Cardiac fibroblast (primary cell): ENCODE data around the gene MORN1.

Source experiments
- DNase-seq, 2 donors: peaks; one replicate each; pipeline versions ENCODE4 v3.0.0 to v3.0.0-alpha.2; 2010; ENCODE audit warnings: low read depth in 2 of 2
- H3K4me3 ChIP-seq, 2 donors: replicated peaks in 1 of 2; 1 replicate in 1 of 2; 2 replicates in 1 of 2; pipeline ENCODE4 v1.5.1; 2011; ENCODE audit warnings: low read depth in 2 of 2, low read length in 2 of 2, mild to moderate bottlenecking in 2 of 2, moderate library complexity in 1 of 2
- CTCF ChIP-seq: IDR thresholded peaks from one replicate; pipeline ENCODE4 v1.5.1; 2011; ENCODE audit warnings: low read depth, mild to moderate bottlenecking, low read length, inconsistent platforms

MORN1 gene

GRCh38 chr1:2314803-2315673, 76.3 kb downstream of the MORN1 start:
- DNase-seq = peak in 1 of 2 donors; percentile 69
- peak overlapping the region; percentile 19 to 50 for H3K4me3 ChIP-seq

DNA sequence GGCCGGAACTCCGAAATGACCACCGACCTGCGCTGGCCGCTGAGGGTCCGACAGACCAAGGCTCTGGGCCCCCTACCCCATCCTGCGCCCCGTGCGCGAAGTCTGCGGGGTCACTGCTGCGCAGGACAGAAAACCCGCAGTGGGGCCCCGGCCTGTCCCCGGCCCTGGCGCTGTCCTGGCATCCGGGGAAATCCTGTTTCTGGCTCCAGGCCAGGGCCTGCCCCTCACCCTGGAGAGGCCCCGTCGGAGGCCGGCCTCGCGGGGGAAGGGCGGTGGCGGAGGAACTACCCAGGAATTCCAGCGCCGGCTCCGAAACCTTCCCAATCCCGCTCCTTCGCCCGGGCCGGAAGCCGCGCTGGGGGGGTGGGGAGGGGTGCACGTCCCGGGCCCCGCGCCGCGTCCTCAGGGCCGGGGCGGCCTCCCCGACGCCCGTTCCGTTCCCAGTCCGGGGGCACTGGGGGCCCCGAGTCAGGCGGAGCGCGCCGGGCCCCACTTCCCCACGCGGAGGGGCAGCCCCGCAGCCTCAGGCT, 77.0 kb downstream of the MORN1 start:
- TF ChIP-seq CTCF = no peak
- peak; percentile 44 to 81 for DNase-seq
- H3K4me3 ChIP-seq = peak overlapping the region; percentile 21 to 50

More at GRCh38 chr1:2314803-2315673, 76.3 kb downstream of the MORN1 start:
- peak; percentile 51 for TF ChIP-seq CTCF

DNA sequence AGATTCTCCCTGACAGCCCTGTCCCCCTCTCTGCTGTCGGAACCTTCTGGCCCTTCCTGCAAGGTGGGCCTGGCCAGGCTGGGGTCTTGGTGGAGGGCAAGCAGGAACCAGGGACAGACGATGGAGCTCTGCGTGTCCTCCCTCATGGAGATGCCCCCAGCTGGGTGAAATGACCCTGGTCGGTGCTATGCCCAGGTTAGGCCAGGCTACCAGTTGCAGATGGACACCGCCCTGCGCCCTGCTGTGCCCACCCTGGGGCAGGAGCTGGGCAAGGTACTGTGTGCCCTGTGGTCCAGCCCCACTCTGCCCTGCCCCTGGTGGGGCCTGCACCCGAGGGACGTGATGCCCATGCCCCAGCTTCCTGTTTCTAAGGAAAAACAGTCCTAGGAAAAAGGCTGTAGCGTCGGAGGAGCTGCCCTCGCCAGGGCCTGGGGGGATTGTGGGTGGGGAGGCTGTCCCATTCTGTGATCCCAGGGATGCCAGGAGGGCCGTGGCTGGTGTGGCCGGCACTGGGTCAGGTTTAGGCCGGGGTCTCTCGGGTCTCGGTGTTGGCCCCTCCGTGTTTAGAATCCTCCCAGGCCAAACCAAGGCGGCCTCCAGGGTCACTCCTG, 77.6 kb downstream of the MORN1 start:
- H3K4me3 ChIP-seq = peak overlapping the region; percentile 21 to 50
- DNase-seq = no peak
- TF ChIP-seq CTCF = no peak

DNA sequence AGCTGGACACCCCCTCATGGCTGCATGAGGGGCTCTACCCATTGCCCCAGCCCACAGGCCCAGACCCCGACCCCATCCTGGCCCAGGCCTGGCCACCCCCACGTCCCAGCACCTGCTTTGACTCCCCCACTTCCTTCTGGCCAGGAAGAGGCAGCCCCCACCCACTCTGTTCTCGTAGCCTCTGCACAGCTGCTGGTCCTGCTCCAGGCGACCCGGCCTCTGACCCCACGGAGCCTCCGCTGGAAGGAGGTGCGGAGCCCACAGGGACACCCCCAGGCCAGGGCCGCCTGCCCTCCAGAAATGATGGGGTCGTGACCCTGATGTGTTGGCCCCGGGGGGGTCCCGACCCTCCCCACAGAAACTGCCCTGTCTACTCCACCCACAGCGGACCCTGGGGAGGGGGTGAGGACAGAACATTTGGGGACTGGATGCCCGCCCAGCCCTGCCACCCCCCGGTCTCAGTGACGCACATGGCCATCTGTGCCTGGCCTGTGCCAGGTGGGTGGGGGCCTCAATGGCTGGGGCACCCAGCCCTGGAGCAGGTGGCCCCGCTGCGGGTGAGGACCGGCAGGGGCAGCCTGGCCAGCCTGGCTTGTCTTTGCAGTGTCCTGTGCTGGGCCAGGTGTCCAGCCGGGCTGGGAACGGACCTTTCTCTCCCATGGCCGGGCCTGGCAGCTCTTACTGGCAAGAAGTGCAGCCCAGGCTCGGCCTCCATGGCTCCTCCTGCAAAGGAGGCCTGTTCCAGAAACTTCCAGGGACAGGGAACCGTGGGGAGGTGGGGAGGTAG, 78.6 kb downstream of the MORN1 start:
- DNase-seq = no peak
- H3K4me3 ChIP-seq = no peak overlapping the region
- no peak for TF ChIP-seq CTCF

DNA sequence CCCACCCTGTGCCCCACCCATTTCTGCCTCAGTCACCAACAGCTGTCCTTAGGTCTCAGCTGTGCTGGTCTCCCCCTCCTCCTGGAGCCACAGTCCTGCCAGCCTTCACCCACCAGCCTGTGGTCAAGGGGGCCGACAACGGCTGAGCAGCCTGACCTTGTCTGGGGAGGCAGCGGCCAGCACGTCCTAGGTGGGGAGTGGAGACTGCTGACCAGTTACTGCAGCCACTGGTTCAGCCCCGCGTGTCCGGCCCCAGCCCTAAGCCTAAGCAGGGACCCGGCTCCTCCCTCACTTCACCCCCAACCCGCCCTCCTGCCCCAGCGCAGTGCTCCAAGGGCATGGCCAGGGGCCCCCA, 79.2 kb downstream of the MORN1 start:
- no peak for TF ChIP-seq CTCF
- no peak overlapping the region for H3K4me3 ChIP-seq
- DNase-seq = no peak

DNA sequence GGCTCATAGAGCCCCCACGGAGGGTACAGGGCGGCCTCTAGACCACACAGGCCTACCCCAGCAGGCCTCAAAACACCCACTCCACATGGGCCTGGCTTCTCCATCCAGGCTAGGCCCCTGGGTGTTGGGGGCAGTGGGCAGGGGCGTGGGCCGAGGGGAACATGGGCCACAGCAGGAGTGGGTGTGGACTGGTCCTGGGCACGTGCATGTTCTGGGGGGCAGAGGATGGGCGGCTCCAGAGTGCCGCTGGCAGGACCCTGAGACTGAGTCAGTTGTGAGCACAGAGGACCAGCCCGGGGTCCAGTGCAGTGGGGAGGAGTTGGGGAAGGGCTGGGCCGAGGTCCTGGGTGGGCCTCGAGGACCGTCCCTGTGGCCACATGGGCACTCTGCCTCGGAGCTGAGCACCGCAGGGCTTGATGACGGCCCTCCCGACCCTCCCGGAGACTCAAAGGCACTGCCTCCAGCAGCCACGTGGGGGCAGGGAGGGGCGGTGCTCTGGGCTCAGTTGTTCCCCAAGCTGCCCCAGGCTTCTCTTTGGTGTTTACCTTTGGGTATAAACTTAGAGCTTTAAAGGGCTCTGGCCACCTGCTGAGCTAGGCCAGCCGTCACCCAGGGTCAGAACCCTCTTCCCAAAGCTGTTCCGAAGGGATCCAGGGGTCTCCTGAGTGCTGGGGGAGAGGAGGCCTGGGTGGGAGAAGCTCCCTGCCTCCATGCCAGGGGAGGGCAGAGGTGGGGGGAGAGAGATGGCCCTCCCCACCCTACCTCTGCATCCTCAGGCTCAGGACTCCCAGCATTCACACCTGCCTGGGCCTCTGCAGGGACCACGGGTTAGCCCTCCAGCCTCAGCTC, 79.9 kb downstream of the MORN1 start:
- DNase-seq = peak; percentile 56 to 58
- peak; percentile 52 for TF ChIP-seq CTCF
- H3K4me3 ChIP-seq = no peak overlapping the region
